Suprapubic skin (tissue), 4 donors: ENCODE data around the gene NR3C1.

Source experiments
- POLR2A ChIP-seq, 2 donors: fragments of 450-650 bp; IDR thresholded peaks; one replicate each; pipeline ENCODE4 v1.6.1; 2017; ENCODE audit warnings: antibody characterized with exemption in 2 of 2, mild to moderate bottlenecking in 2 of 2, moderate library complexity in 2 of 2
- POLR2AphosphoS5 ChIP-seq, 3 donors: sonication (generic); formaldehyde crosslinking; IDR thresholded peaks; one replicate each; pipeline ENCODE4 v1.6.1; 2017; ENCODE audit warnings: antibody characterized with exemption in 3 of 3
- TF ChIP-seq, protein P1 (sequence below), 2 donors: fragments of 200-600 bp in 1 of 2; fragments of 450-650 bp in 1 of 2; sonication (generic) in 1 of 2; IDR thresholded peaks; one replicate each; pipeline ENCODE4 v1.5.1; 2016 to 2019; ENCODE audit warnings: antibody characterized with exemption in 2 of 2, mild to moderate bottlenecking in 1 of 2, moderate library complexity in 1 of 2

DNA sequence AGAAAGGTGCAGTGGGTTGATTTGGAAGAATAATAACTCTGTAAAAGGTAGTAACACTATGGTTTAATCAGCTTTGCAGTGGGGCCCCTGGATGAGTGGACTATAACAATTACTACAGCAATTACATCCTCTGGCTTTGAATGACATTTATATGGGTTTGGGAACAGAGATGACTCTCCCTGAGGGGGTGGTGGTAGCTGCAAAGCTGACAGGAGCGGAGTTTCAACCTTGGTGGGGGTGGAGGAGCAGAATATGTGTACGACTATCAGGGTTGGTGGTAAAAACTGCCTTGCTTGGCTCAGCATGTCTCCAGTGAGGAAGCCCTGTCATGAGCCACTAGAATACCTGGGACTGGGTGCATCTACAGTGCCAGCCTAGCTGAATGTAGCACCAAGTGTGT is 28.3 kb upstream of the NR3C1 start:
- TF ChIP-seq POLR2AphosphoS5 (IDR thresholded peaks at IDR 0.05), result no peak
- TF ChIP-seq, protein P1, sequence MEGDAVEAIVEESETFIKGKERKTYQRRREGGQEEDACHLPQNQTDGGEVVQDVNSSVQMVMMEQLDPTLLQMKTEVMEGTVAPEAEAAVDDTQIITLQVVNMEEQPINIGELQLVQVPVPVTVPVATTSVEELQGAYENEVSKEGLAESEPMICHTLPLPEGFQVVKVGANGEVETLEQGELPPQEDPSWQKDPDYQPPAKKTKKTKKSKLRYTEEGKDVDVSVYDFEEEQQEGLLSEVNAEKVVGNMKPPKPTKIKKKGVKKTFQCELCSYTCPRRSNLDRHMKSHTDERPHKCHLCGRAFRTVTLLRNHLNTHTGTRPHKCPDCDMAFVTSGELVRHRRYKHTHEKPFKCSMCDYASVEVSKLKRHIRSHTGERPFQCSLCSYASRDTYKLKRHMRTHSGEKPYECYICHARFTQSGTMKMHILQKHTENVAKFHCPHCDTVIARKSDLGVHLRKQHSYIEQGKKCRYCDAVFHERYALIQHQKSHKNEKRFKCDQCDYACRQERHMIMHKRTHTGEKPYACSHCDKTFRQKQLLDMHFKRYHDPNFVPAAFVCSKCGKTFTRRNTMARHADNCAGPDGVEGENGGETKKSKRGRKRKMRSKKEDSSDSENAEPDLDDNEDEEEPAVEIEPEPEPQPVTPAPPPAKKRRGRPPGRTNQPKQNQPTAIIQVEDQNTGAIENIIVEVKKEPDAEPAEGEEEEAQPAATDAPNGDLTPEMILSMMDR (IDR thresholded peaks at IDR 0.05), result no peak
- TF ChIP-seq POLR2A (IDR thresholded peaks at IDR 0.05), result no peak
